Fibroblast of upper back skin (primary cell): ENCODE measurements around the gene TIGD6.

ENCODE experiments used
- DNase-seq: peaks from one replicate; pipeline ENCODE4 v3.0.0-alpha.2; 2013

The TIGD6 gene

GRCh38 chr5:150015415-150015814, 15.0 kb upstream of the TIGD6 start:
- DNase-seq: no peak

GRCh38 chr5:150014456-150014855, 14.0 kb upstream of the TIGD6 start:
- no peak for DNase-seq

- DNase-seq: no peak
These were observed 13.5 kb upstream of the TIGD6 start for GRCh38 chr5:150013931-150014330.

- DNase-seq: no peak
These were observed 9.4 kb upstream of the TIGD6 start for GRCh38 chr5:150009671-150010387.

- no peak for DNase-seq
These were observed 6.6 kb upstream of the TIGD6 start for GRCh38 chr5:150007050-150007449.

GRCh38 chr5:150006318-150006717, 5.9 kb upstream of the TIGD6 start:
- DNase-seq: no peak

GRCh38 chr5:150001660-150002486, 1.4 kb upstream of the TIGD6 start:
- peak; percentile 64 for DNase-seq

GRCh38 chr5:150000990-150001659, 671 bp upstream of the TIGD6 start:
- peak; percentile 14 for DNase-seq

- no peak for DNase-seq
These were observed 593 bp downstream of the TIGD6 start for GRCh38 chr5:149999866-150000255.

GRCh38 chr5:149999359-149999758, 1.1 kb downstream of the TIGD6 start:
- no peak for DNase-seq

- no peak for DNase-seq
These were observed 2.2 kb downstream of the TIGD6 start for GRCh38 chr5:149998281-149998680.

GRCh38 chr5:149996205-149996890, 4.1 kb downstream of the TIGD6 start:
- DNase-seq: no peak

GRCh38 chr5:149995385-149996204, 4.9 kb downstream of the TIGD6 start:
- no peak for DNase-seq

GRCh38 chr5:149993471-149993870, 7.0 kb downstream of the TIGD6 start:
- DNase-seq: no peak

GRCh38 chr5:149990518-149991376, 9.7 kb downstream of the TIGD6 start:
- DNase-seq: peak; percentile 70

GRCh38 chr5:149988126-149988525, 12.3 kb downstream of the TIGD6 start:
- no peak for DNase-seq

GRCh38 chr5:149982505-149982904, 17.9 kb downstream of the TIGD6 start:
- DNase-seq: no peak

- DNase-seq: no peak
These were observed 19.2 kb downstream of the TIGD6 start for GRCh38 chr5:149981206-149981605.

GRCh38 chr5:149979896-149980295, 20.6 kb downstream of the TIGD6 start:
- DNase-seq: no peak

GRCh38 chr5:149975409-149975808, 25.0 kb downstream of the TIGD6 start:
- DNase-seq: no peak
